ENCODE measurements around the gene G0S2.

Gene G0S2

DNA sequence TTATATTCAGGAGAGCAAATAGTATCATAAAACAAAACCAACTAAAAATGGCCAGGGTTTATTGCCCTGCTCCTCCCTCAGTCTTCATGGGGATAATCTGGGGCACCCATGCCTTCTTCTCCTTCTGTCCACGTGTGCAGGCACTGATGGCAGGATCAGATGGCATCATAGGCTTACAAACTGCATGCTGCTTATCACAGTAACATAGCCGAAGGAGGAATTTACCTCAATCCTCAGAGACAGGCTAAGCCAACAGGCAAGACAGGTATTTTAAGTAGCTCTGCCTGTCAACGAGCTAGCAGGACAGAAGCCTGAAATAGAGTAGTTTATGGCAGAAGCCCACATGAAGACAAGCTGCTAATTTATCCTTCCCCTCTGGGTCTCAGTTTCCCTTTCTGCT lies 32.4 kb upstream of the G0S2 start:
- TF ChIP-seq, protein P1, sequence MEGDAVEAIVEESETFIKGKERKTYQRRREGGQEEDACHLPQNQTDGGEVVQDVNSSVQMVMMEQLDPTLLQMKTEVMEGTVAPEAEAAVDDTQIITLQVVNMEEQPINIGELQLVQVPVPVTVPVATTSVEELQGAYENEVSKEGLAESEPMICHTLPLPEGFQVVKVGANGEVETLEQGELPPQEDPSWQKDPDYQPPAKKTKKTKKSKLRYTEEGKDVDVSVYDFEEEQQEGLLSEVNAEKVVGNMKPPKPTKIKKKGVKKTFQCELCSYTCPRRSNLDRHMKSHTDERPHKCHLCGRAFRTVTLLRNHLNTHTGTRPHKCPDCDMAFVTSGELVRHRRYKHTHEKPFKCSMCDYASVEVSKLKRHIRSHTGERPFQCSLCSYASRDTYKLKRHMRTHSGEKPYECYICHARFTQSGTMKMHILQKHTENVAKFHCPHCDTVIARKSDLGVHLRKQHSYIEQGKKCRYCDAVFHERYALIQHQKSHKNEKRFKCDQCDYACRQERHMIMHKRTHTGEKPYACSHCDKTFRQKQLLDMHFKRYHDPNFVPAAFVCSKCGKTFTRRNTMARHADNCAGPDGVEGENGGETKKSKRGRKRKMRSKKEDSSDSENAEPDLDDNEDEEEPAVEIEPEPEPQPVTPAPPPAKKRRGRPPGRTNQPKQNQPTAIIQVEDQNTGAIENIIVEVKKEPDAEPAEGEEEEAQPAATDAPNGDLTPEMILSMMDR (conservative IDR thresholded peaks at IDR 0.05), result no peak
- peak overlapping the region; percentile 72 for H3K27ac ChIP-seq

DNA sequence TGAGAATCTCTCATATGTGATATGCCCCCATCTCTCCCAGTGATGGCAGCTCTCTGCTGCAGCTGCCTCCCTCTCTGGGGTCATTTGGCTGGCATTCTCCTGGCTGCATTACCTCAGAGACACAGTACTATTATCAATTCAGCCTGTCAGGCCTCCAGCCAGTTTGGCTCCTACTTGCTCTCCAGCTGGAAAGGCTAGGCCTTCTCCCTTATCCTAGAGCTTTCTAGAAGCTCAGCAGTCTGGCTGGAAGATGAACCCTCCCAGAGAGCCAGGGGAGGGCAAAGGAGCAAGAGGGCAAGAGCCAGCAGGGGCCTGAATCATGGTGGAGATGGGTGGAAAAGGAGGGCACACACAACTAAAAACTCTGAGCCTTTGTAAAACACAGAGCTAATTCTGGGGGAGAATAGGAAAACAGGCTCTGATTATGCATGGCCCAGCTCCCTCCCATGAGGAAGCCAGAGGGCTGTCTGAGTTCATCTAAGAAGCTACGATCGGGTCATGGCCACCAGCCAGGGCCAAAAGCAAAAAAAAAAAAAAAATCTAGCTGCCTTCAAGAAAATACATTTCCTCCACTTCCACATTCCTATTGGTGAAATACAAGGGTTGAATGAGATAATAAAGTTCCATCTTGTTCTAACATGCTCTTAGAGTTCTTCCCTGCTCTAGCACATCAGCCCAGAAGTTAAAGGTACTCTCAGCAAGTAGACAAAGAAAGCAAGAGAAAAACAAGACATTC lies 31.8 kb upstream of the G0S2 start:
- TF ChIP-seq, protein P1 (conservative IDR thresholded peaks at IDR 0.05), result no peak
- peak overlapping the region; percentile 72 for H3K27ac ChIP-seq

DNA sequence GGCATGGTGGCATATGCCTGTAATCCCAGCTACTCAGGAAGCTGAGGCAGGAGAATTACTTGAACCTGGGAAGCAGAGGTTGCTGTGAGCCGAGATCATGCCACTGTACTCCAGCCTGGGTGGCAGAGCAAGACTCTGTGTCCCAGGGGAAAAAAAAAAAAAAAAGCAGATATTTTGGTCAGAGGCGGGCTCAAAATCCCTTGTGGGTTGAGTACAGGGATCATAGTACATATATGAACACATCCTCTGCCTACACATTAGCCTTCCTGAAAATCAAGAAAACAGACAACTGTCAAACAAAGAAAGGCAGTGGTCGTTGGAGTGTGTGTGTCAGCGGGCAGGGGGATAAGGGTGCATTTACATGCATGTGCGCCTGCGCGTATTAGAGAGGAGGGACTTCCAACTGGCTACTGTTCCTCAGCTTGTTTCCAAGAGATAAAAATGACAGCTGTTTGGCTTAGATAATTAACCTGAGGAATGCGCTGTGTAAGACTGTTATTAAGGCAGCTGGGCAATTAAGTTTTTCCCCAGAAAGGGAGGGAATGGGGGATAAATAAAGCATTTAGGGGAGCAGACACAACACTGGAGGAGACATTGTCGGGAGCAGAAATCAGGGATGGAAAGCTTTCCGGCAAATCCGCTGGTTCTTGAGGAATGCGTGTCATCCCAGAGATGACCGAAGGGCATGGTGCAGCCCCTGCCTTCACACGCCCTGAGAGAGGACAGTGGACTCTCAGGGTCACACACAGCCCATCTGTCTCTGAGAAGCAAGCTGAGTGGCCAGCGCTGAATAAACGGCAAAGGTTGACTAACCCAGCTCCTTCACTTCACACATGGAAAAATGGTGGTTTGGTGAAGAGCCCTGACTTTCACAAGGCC lies 29.4 kb upstream of the G0S2 start:
- no peak overlapping the region for H3K27ac ChIP-seq
- TF ChIP-seq, protein P1 (conservative IDR thresholded peaks at IDR 0.05), result no peak

DNA sequence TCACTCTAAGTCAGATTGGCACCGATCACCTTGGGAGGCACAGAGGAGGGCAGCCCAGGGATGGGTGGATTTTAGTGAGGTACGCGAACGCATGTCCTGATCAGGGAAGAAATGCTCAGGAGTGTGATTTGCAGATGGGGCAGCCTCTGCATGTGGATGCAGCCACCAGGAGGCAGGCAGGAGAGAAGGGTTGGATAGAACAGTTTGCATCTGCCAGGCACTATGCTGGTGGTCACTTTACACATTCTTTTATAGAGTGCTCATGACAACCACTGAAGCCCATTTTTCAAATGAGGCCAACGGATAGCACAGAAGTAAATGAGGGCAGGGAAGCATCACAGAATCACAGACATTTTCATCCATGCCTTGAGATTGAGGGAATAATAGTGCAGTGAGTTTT lies 28.7 kb upstream of the G0S2 start:
- H3K27ac ChIP-seq, result no peak overlapping the region
- TF ChIP-seq, protein P1 (conservative IDR thresholded peaks at IDR 0.05), result no peak

DNA sequence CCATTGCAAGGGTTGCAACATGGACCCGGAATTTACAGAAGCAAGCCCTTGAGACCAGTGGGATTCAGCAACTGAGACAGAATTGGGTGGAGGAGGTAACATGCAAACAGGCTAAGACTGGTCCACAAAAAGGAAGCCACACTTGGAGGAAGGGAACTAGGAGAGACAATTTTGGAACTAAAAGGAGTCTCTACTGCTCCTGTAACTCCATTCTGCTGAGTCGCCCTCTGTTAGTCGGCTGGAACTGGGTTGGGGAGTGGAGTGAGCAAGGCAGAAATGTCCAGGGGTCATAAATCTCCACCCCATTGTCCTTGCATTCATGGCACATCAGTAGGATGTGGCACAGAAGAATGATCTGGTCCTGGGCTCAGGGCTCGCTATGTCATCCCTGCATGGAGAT lies 28.1 kb upstream of the G0S2 start:
- no peak overlapping the region for H3K27ac ChIP-seq
- TF ChIP-seq, protein P1 (conservative IDR thresholded peaks at IDR 0.05), result no peak

DNA sequence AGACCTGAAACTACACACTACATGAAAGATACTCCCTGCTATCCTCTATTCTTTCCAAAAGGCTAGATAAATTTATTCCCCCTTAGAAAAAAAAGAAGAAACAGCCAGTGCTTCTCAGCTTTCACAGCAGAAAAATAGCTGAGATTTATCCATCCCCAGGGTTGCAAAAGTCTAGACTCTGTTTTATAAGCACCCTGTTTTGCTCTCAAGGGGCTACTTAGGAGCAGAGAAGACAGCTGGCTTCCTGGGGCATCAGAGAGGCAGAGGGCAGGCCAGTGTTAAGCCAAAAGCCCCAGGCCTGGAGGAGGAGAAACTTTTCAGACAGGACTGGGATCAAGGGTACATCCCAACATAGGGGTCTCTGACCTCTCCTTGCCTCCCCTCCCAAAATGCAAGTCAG lies 26.9 kb upstream of the G0S2 start:
- no peak overlapping the region for H3K27ac ChIP-seq
- TF ChIP-seq, protein P1 (conservative IDR thresholded peaks at IDR 0.05), result no peak

DNA sequence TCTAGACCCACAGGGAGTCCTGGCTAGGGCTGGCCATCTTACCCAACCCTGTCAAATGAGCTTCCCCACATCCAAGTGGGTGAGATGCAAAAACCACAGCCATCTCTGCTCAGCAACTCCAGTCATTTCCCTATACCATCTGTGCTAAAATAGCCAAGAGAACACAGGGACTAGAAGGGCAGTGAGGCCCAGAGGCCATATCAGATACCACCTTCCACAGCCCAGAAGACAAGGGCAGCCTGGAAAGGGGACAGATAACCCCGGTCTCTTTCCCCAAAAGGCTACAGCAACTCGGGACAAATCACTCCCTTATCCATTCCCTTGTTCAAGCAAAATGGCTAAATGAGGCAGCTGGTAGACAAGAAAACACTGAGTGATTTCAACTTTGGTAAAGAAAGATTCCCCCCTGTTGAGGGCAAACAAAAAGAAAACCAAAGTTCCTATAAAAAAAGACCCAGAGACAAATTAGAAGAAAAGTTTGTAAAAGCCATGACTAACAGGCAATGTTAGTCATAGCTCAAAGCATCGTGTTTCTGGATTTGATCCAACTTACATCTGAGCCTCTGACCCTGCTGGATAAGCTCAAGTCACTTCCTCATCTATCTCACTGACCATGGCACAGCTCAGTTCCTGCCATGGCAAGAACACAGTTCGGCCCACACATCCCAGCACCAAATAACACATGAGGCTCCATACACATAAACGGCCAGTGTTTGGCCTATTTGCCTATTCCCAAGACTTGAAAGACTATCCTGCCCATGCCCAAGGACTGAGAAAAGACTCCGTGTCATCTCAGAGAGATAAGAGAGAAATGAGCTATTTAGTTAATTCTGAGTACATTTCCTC lies 26.1 kb upstream of the G0S2 start:
- H3K27ac ChIP-seq, result no peak overlapping the region
- TF ChIP-seq, protein P1 (conservative IDR thresholded peaks at IDR 0.05), result no peak
